ENCODE data around the gene ARMH1.

DNA sequence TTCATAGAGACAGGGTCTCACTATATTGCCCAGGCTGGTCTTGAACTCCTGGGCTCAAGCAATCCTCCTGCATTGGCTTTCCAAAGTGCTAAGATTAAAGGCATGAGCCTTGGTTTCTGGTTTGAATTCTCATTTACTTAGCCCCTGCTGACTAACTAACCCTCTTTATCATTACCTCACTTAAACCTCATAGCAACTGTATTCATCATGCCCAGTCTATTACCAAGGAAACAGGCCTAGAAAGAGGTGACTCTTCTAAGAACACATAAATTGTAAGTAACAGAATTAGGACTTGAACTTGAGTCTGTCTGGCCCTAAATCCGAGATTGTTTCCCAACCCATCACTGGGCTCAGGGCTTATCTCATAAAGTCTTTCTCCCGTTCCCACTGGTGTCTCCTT lies 44.4 kb upstream of the ARMH1 start:
- no peak for TF ChIP-seq CTCF (conservative IDR thresholded peaks at IDR 0.05; ENCODE audit: low read depth, low read length)
- no peak for TF ChIP-seq EZH2 (IDR thresholded peaks at IDR 0.05; ENCODE audit: low read length, unreplicated experiment)

Data from PC-3 (cell line).